H1 (cell line): Measurements from ENCODE around the gene DCAF17. TPM values are rescaled to one million over a fixed set of nuclear protein-coding genes. Genes with fewer than 3 reads are reported as not detected.

Experiments used
- CTCF ChIA-PET: fragments of 300-600 bp; sonication (Branson Sonifier 250); formaldehyde crosslinking; loops from one replicate; lab custom pipeline; 2021; ENCODE audit not compliant: partially characterized antibody; lab: Charles Lee
- POLR2A ChIA-PET: fragments of 300-600 bp; sonication (Branson Sonifier 250); formaldehyde crosslinking; loops from one replicate; lab custom pipeline; 2021; ENCODE audit warnings: inconsistent platforms; ENCODE audit not compliant: partially characterized antibody; lab: Charles Lee
- DNase-seq, 2 experiments: peaks; one replicate each; pipeline versions ENCODE4 v3.0.0 to v3.0.0-alpha.2; 2010 to 2022; ENCODE audit warnings: low spot score in 2 of 2, low read depth in 1 of 2, mixed read lengths in 1 of 2
- FAIRE-seq: peaks from 2 replicates; lab custom pipeline; 2011; peaks lifted over from hg19 to GRCh38; lab: Jason Lieb, UNC
- H2AFZ ChIP-seq: 2 replicates; pipeline ENCODE4 v1.8.1; 2012; ENCODE audit warnings: low read length, inconsistent platforms
- H2AK5ac ChIP-seq: 2 replicates; pipeline ENCODE4 v1.6.1; 2013; ENCODE audit warnings: low read depth, low read length
- H2BK120ac ChIP-seq: replicated peaks from 2 replicates; pipeline ENCODE3; 2013; ENCODE audit warnings: low read depth, low read length, inconsistent platforms
- H2BK12ac ChIP-seq: 2 replicates; pipeline ENCODE4 v1.6.1; 2013; ENCODE audit warnings: low read depth, low read length
- H2BK15ac ChIP-seq: 2 replicates; pipeline ENCODE4 v1.6.1; 2013; ENCODE audit warnings: low read length
- H2BK20ac ChIP-seq: 2 replicates; pipeline ENCODE4 v1.6.1; 2013; ENCODE audit warnings: low read length
- H2BK5ac ChIP-seq: 2 replicates; pipeline ENCODE4 v1.6.1; 2013; ENCODE audit warnings: low read depth, low read length
- H3K14ac ChIP-seq: 2 replicates; pipeline ENCODE4 v1.6.1; 2013; ENCODE audit warnings: inconsistent platforms; ENCODE audit not compliant: insufficient read length
- H3K18ac ChIP-seq: 2 replicates; pipeline ENCODE4 v1.6.1; 2013; ENCODE audit warnings: low read length; ENCODE audit errors: extremely low read depth
- H3K23ac ChIP-seq: 2 replicates; pipeline ENCODE4 v1.6.1; 2013; ENCODE audit warnings: inconsistent platforms; ENCODE audit not compliant: insufficient read length
- H3K23me2 ChIP-seq: 2 replicates; pipeline ENCODE4 v1.6.1; 2013; ENCODE audit warnings: low read depth, low read length
- H3K27ac ChIP-seq: 2 replicates; pipeline ENCODE4 v1.6.1; 2011; ENCODE audit warnings: low read depth, low read length, inconsistent platforms
- H3K27me3 ChIP-seq, 4 experiments: replicated peaks in 1 of 4; 1 replicate in 1 of 4; 2 replicates in 3 of 4; pipeline versions ENCODE4 v1.6.1 to v1.8.1; 2011 to 2013; ENCODE audit warnings: low read length in 3 of 4, mild to moderate bottlenecking in 3 of 4, inconsistent platforms in 2 of 4, mixed read lengths in 2 of 4, moderate library complexity in 1 of 4; ENCODE audit not compliant: control insufficient read depth in 3 of 4, insufficient read depth in 3 of 4; ENCODE audit errors: extremely low read depth in 1 of 4
- H3K36me3 ChIP-seq, 4 experiments: 2 replicates each; pipeline versions ENCODE4 v1.6.1 to v1.8.1; 2011 to 2013; ENCODE audit warnings: mild to moderate bottlenecking in 4 of 4, low read length in 3 of 4, moderate library complexity in 2 of 4, control low read depth in 1 of 4, inconsistent platforms in 1 of 4; ENCODE audit not compliant: insufficient read depth in 4 of 4, control insufficient read depth in 2 of 4
- H3K4ac ChIP-seq: replicated peaks from 2 replicates; pipeline ENCODE3; 2013; ENCODE audit warnings: low read length, low read depth, mixed read lengths, inconsistent platforms; ENCODE audit not compliant: insufficient read length
- H3K4me1 ChIP-seq, 4 experiments: replicated peaks in 1 of 4; 1 replicate in 1 of 4; 2 replicates in 3 of 4; pipeline versions ENCODE4 v1.6.1 to v1.8.1; 2011 to 2013; ENCODE audit warnings: low read length in 3 of 4, inconsistent platforms in 2 of 4, mixed read lengths in 1 of 4; ENCODE audit not compliant: insufficient read depth in 4 of 4, control insufficient read depth in 3 of 4
- H3K4me2 ChIP-seq, 2 experiments: 2 replicates each; pipeline versions ENCODE4 v1.6.1 to v1.8.1; 2011 to 2013; ENCODE audit warnings: low read depth in 2 of 2, low read length in 2 of 2, control low read depth in 1 of 2, inconsistent platforms in 1 of 2, mild to moderate bottlenecking in 1 of 2; ENCODE audit not compliant: insufficient read depth in 1 of 2
- H3K4me3 ChIP-seq, 4 experiments: fragments of 200-600, 300-600 bp in 1 of 4; sonication (generic), shearing (Covaris generic), sonication (Bioruptor Twin) in 1 of 4; 2 replicates each; pipeline versions ENCODE4 v1.5.1 to v1.8.1; 2011 to 2016; ENCODE audit warnings: low read length in 4 of 4, low read depth in 3 of 4, control low read depth in 2 of 4, inconsistent platforms in 2 of 4, mild to moderate bottlenecking in 2 of 4, mixed read lengths in 1 of 4, moderate library complexity in 1 of 4; ENCODE audit not compliant: insufficient read depth in 2 of 4; ENCODE audit errors: extremely low read depth in 1 of 4
- H3K56ac ChIP-seq: replicated peaks from 2 replicates; pipeline ENCODE3; 2013; ENCODE audit warnings: low read depth, mild to moderate bottlenecking, mixed read lengths, low read length, inconsistent platforms; ENCODE audit not compliant: insufficient read length
- H3K79me1 ChIP-seq: 2 replicates; pipeline ENCODE4 v1.6.1; 2013; ENCODE audit warnings: low read depth, low read length, control low read depth
- H3K79me2 ChIP-seq, 2 experiments: 2 replicates each; pipeline versions ENCODE4 v1.6.1 to v1.8.1; 2012 to 2013; ENCODE audit warnings: low read length in 2 of 2, mild to moderate bottlenecking in 2 of 2, inconsistent platforms in 1 of 2; ENCODE audit not compliant: insufficient read depth in 2 of 2, control insufficient read depth in 1 of 2
- H3K9ac ChIP-seq, 4 experiments: replicated peaks in 1 of 4; 1 replicate in 1 of 4; 2 replicates in 3 of 4; pipeline versions ENCODE4 v1.6.1 to v1.8.1; 2011 to 2013; ENCODE audit warnings: low read depth in 3 of 4, low read length in 3 of 4, control low read depth in 2 of 4, mild to moderate bottlenecking in 2 of 4, moderate library complexity in 2 of 4, inconsistent platforms in 1 of 4; ENCODE audit errors: extremely low read depth in 1 of 4
- H3K9me3 ChIP-seq, 2 experiments: 2 replicates each; pipeline versions ENCODE4 v1.6.1 to v1.8.1; 2012 to 2013; ENCODE audit warnings: mild to moderate bottlenecking in 2 of 2, moderate library complexity in 2 of 2, control low read depth in 1 of 2, inconsistent platforms in 1 of 2, low read depth in 1 of 2, low read length in 1 of 2, mixed read lengths in 1 of 2; ENCODE audit not compliant: insufficient read depth in 2 of 2
- H4K20me1 ChIP-seq, 2 experiments: replicated peaks in 1 of 2; 2 replicates each; pipeline versions ENCODE3 to v1.8.1; 2011 to 2013; ENCODE audit warnings: inconsistent platforms in 2 of 2, low read length in 2 of 2, mild to moderate bottlenecking in 1 of 2; ENCODE audit not compliant: insufficient read depth in 2 of 2, control insufficient read depth in 1 of 2
- H4K5ac ChIP-seq: 2 replicates; pipeline ENCODE4 v1.6.1; 2013; ENCODE audit warnings: low read length, low read depth, mixed read lengths, inconsistent platforms; ENCODE audit not compliant: insufficient read length
- H4K8ac ChIP-seq: 2 replicates; pipeline ENCODE4 v1.8.0; 2013; ENCODE audit warnings: mild to moderate bottlenecking, moderate library complexity, low read length, inconsistent platforms; ENCODE audit not compliant: insufficient read depth; ENCODE audit errors: extremely low read depth
- H4K91ac ChIP-seq: replicated peaks from 2 replicates; pipeline ENCODE3; 2013; ENCODE audit warnings: low read length, mixed read lengths, inconsistent platforms; ENCODE audit not compliant: insufficient read length
- CHD2 ChIP-seq: IDR thresholded peaks from 2 replicates; pipeline ENCODE4 v1.6.1; 2012; ENCODE audit warnings: low read length, improper control_type of control experiment
- E2F6 ChIP-seq: IDR thresholded peaks from 2 replicates; pipeline ENCODE4 v1.6.1; 2012; ENCODE audit warnings: inconsistent platforms
- RAD21 ChIP-seq, 2 experiments: IDR thresholded peaks in 1 of 2; conservative IDR thresholded peaks in 1 of 2; 2 replicates each; pipeline ENCODE4 v1.6.1; 2011; ENCODE audit warnings: low read depth in 2 of 2, low read length in 2 of 2, improper control_type of control experiment in 1 of 2, inconsistent platforms in 1 of 2, mild to moderate bottlenecking in 1 of 2, moderate library complexity in 1 of 2
- RNF2 ChIP-seq: fragments of 200-900, 300-1000 bp; sonication (generic); IDR thresholded peaks from 2 replicates; pipeline ENCODE4 v1.7.1; 2016; ENCODE audit warnings: borderline replicate concordance, low read depth, mild to moderate bottlenecking, antibody characterized with exemption, low read length; ENCODE audit not compliant: poor library complexity, severe bottlenecking; ENCODE audit errors: missing control alignments
- SIRT6 ChIP-seq: IDR thresholded peaks from one replicate; pipeline ENCODE4 v1.7.1; 2012; ENCODE audit warnings: low read length, inconsistent platforms
- SP2 ChIP-seq: IDR thresholded peaks from 2 replicates; pipeline ENCODE4 v1.6.1; 2012; ENCODE audit warnings: mild to moderate bottlenecking, low read length, inconsistent platforms
- TAF7 ChIP-seq: optimal IDR thresholded peaks from 2 replicates; pipeline ENCODE3; 2011; ENCODE audit warnings: low read depth, mild to moderate bottlenecking, inconsistent platforms, low read length, moderate library complexity, borderline replicate concordance
- USF2 ChIP-seq: IDR thresholded peaks from 2 replicates; pipeline ENCODE4 v1.6.1; 2011; ENCODE audit warnings: low read length, improper control_type of control experiment
- WGBS, 2 experiments: shearing (Covaris generic) in 1 of 2; methylation state at CpG; one replicate each; pipeline versions ENCODE4 v1.1.6 to v1.1.7; 2013 to 2015; ENCODE audit warnings: low lambda C conversion rate in 2 of 2, mixed read lengths in 2 of 2, inconsistent platforms in 1 of 2, low coverage in 1 of 2, missing lambda C conversion rate in 1 of 2; ENCODE audit not compliant: insufficient replicate concordance in 2 of 2, insufficient coverage in 1 of 2, insufficient read length in 1 of 2; ENCODE audit errors: extremely low coverage in 1 of 2, missing lambda C conversion rate in 1 of 2; 5-methylcytosine and 5-hydroxymethylcytosine counted together
- polyA plus RNA-seq, 7 experiments: library from polyadenylated mRNA; depleted of rRNA in 3 of 7; stranded (reverse) in 5 of 7; unstranded in 2 of 7; fragments of >200 nt in 5 of 7; fragments of 200-250 nt in 2 of 7; gene quantifications; 1 replicate in 5 of 7; 2 replicates in 1 of 7; 4 replicates in 1 of 7; pipeline versions ENCODE4 v1.2.1 to v1.2.3, GENCODE V29; 2011 to 2013; ENCODE audit warnings: missing spikeins in 2 of 7, mixed read lengths in 2 of 7
- total RNA-seq: library from RNA; stranded (reverse); fragmentation: NEBNext Ultra II Directional; extraction: Animal tissue kit (Norgen Biotek cat#: 25700); gene quantifications from 2 replicates; pipeline ENCODE4 v1.2.1, GENCODE V29; 2021

The DCAF17 gene
- total and polyA plus RNA-seq, 2 of the 8 experiments (the other 6 are each of a cell fraction or from before 2014, with no cell fraction given) = 10.7 to 30.0 TPM

- Histone ChIP-seq H4K8ac (no peak overlapping the region), H3K9ac (no peak overlapping the region), H2AK5ac (no peak overlapping the region), H3K4me2 (no peak overlapping the region), H3K23me2 (no peaks in the 10 kb centered on the region), H2BK120ac (no peak overlapping the region), H2BK15ac (no peak overlapping the region), H3K27me3 (no peaks in the 10 kb centered on the region), H3K4ac (no peak overlapping the region), H3K79me1 (no peaks in the 10 kb centered on the region), H3K23ac (no peak overlapping the region), H4K91ac (peak overlapping the region; percentile 58), H2BK12ac (no peak overlapping the region), H3K27ac (no peak overlapping the region), H3K4me1 (peaks cover 0 to 15% (median 9%) of the 10 kb centered on the region in 4 experiments; a peak in 6 of 7 replicates), H3K14ac (no peak overlapping the region), H4K5ac (no peak overlapping the region), H3K9me3 (no peaks in the 10 kb centered on the region), H2AFZ (no peak overlapping the region), H3K18ac (no peak overlapping the region; the same call in 1 of the 2 replicates), H3K36me3 (no peaks in the 10 kb centered on the region), H3K79me2 (peaks cover 0 to 84% of the 10 kb centered on the region in 2 experiments; a peak in 2 of 4 replicates), H4K20me1 (no peaks in the 10 kb centered on the region), H3K4me3 (no peak overlapping the region), H3K56ac (no peak overlapping the region), H2BK5ac (no peak overlapping the region), H2BK20ac (0 out of 2 replicates have a peak overlapping the region, but pooled peaks have one; percentile 43)
- no peak for FAIRE-seq
- DNase-seq = no peak
- 78% methylated on average over 1 of the region's 1 CpG; no CpG with 5 or more reads in 1 of the 2 experiments for WGBS, 2 experiments
- ChIA-PET POLR2A (interaction anchor here (1.8 kb wide), 1 partner anchor 20 kb away, joined by 10 read pairs; no protein-coding TSS in a partner anchor), CTCF (interaction anchor here (1.3 to 2.2 kb wide), 2 partner anchors 14 to 43 kb away, joined by 3 to 6 read pairs; no protein-coding TSS in a partner anchor)
- TF ChIP-seq RAD21 (IDR thresholded peaks at IDR 0.05 in 1 of 2, conservative IDR thresholded peaks at IDR 0.05 in 1 of 2; ENCODE audit: low read depth in 2 of 2, low read length in 2 of 2) = no peak
- no peak for TF ChIP-seq SP2
- TF ChIP-seq SIRT6 = no peak
- no peak for TF ChIP-seq USF2
- TF ChIP-seq RNF2 = no peak
- no peak for TF ChIP-seq CHD2
- TF ChIP-seq E2F6 = no peak
- no peak for TF ChIP-seq TAF7
Measured at GRCh38 chr2:171411214-171411613, 22.8 kb upstream of the DCAF17 start.
